ENCODE data around the gene PELI2.

PELI2 gene

GRCh38 chr14:56117765-56118610, at the start of gene PELI2:
Gene PELI2 (plus strand): TSS chr14:56118411. CDS start chr14:56118661, 250 bp downstream.
- peak; percentile 36 for DNase-seq

GRCh38 chr14:56073799-56074198, 44.4 kb upstream of the PELI2 start:
- no peak for DNase-seq

GRCh38 chr14:56075301-56075700, 42.9 kb upstream of the PELI2 start:
- DNase-seq: no peak

- no peak for DNase-seq
Measured at GRCh38 chr14:56081139-56081538, 37.1 kb upstream of the PELI2 start.

GRCh38 chr14:56082880-56083279, 35.3 kb upstream of the PELI2 start:
- no peak for DNase-seq

- DNase-seq: no peak
Measured at GRCh38 chr14:56085471-56085870, 32.7 kb upstream of the PELI2 start.

- no peak for DNase-seq
Measured at GRCh38 chr14:56087671-56088471, 30.3 kb upstream of the PELI2 start.

GRCh38 chr14:56088941-56089340, 29.3 kb upstream of the PELI2 start:
- no peak for DNase-seq

GRCh38 chr14:56092763-56093162, 25.4 kb upstream of the PELI2 start:
- no peak for DNase-seq

- DNase-seq: no peak
Measured at GRCh38 chr14:56094076-56094475, 24.1 kb upstream of the PELI2 start.

GRCh38 chr14:56098021-56098420, 20.2 kb upstream of the PELI2 start:
- no peak for DNase-seq

GRCh38 chr14:56099081-56099797, 19.0 kb upstream of the PELI2 start:
- DNase-seq: peak; percentile 37

GRCh38 chr14:56100556-56100955, 17.7 kb upstream of the PELI2 start:
- peak; percentile 53 for DNase-seq

- no peak for DNase-seq
Measured at GRCh38 chr14:56102941-56103340, 15.3 kb upstream of the PELI2 start.

- no peak for DNase-seq
Measured at GRCh38 chr14:56107615-56108014, 10.6 kb upstream of the PELI2 start.

- DNase-seq: no peak
Measured at GRCh38 chr14:56108057-56108456, 10.2 kb upstream of the PELI2 start.

GRCh38 chr14:56112781-56113180, 5.4 kb upstream of the PELI2 start:
- no peak for DNase-seq

GRCh38 chr14:56115334-56115870, 2.8 kb upstream of the PELI2 start:
- no peak for DNase-seq

- no peak for DNase-seq
Measured at GRCh38 chr14:56115976-56116893, 2.0 kb upstream of the PELI2 start.

GRCh38 chr14:56118611-56119181, 485 bp downstream of the PELI2 start:
- no peak for DNase-seq

- peak; percentile 23 for DNase-seq
Measured at GRCh38 chr14:56119201-56119981, 1.2 kb downstream of the PELI2 start.
